Activated CD4-positive, alpha-beta T cell treated with anti-CD3 and anti-CD28 coated beads, Interleukin-2, amount 50 U/mL, for 1 hour (primary cell): Measurements from ENCODE around the gene EBF4.
A peak's percentile ranks its signal among the peaks of the same experiment; 100 is the strongest.

Experiments used
- DNase-seq: peaks from one replicate; pipeline ENCODE4 v3.0.0-alpha.2; 2020

Gene EBF4

GRCh38 chr20:2745936-2746635, 53.5 kb downstream of the EBF4 start:
- DNase-seq, result no peak

DNA sequence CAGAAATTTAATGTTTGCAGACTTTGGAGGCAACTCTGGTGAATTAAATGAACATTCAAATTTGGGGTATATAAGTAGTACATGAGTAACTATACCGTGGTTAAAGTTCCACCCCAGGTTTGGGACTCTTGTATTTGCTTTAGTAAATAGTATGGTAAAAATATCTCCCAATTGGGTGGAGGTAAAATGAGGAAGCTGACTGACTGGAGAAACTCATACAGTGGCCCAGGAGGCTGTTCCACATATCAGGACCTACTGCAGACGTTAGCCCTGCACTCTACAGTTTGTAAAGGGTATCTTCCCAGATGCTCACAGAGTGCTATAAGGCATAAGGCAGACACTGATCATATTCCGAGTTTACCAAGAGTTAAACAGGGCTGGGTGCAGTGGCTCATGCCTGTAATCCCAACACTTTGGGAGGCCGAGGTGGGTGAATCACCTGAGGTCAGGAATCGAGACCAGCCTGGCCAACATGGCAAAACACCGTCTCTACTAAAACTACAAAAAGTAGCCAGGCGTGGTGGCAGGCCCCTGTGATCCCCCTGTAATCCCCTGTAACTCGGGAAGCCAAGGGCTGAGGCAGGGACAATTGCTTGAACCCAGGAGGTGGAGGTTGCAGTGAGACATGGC, 54.2 kb downstream of the EBF4 start:
- DNase-seq, result no peak

GRCh38 chr20:2747676-2748235, 55.2 kb downstream of the EBF4 start:
- DNase-seq, result no peak

DNA sequence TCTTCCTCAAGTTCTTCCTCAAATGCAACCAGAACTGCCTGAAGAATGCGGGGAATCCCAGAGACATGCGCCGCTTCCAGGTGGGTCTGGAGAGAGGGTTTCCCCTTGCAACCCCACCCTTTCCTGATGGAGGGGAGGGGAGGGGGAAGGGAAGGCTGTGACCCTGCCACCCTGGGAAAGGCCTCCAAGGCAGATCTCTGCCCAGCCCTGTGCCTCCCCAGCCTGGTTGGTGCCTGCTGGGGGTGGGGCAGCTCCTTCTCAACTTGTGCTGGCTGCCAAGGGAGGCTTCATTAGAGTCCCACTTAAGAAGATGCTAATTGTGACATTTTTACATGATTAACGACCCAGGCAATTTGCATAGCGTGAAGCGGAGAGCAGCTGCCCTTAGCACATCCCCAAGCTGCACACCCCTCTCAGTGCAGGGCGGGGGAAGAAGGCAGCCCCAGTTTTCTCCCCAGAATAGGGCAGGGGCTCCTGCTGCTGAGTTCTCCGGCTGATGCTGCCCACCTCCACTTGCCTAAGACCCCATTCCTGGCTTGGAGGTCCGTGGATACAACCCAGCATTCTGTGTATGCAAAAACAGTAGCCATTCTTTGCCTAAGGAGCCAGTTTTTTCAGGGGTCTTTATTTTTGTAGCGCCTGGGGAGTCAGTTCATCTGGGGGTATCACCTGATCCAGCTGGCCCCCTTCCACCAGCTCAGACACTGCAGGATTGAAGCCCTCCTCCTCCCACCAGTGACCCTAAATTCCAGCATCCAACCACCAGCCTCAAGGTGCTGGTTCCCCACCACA, 56.2 kb downstream of the EBF4 start:
- no peak for DNase-seq

DNA sequence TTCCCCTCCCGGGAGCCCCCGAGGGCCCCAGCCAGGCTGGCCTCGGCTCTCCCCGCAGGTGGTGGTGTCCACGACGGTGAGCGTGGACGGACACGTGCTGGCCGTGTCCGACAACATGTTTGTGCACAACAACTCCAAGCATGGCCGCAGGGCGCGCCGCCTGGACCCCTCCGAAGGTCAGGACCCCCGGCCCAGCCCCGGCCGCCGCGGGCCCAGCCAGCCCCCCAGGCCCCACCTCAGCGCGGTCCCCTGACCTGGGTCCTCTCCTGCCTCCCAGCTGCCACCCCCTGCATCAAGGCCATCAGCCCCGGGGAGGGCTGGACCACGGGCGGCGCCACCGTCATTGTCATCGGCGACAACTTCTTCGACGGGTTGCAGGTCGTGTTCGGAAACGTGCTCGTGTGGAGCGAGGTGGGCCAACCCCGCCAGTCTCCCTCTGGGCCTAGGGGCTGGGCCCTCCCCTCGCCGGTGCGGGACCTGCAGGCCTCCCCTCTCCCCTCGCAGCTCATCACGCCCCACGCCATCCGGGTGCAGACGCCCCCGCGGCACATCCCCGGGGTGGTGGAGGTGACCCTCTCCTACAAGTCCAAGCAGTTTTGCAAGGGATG, 56.9 kb downstream of the EBF4 start:
- no peak for DNase-seq

- DNase-seq, result no peak
Observed at GRCh38 chr20:2749951-2750490, 57.4 kb downstream of the EBF4 start.

GRCh38 chr20:2750491-2751251, 58.1 kb downstream of the EBF4 start:
- no peak for DNase-seq

- no peak for DNase-seq
Observed at GRCh38 chr20:2751347-2751877, 58.8 kb downstream of the EBF4 start.

DNA sequence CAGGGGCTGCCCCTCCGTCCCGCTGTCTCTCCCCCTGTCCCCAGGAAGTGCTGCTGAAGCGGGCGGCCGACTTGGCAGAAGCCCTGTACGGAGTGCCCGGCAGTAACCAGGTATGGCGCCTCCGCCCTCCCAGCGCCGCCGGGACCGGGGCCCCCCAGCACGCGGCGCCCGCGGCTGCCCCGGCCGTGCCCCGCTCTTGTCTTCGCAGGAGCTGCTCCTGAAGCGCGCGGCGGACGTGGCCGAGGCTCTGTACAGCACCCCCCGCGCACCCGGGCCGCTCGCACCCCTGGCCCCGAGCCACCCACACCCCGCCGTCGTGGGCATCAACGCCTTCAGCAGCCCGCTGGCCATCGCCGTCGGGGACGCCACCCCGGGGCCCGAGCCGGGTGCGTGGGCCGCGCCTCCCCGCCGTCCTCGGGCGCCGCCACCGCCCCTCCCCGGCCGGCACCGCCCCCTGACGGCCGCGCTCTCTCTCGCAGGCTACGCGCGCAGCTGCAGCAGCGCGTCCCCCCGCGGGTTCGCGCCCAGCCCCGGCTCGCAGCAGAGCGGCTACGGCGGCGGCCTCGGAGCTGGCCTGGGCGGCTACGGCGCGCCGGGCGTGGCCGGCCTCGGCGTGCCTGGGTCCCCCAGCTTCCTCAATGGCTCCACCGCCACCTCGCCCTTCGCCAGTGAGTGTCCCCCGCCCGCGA, 59.4 kb downstream of the EBF4 start:
- peak; percentile 61 for DNase-seq

DNA sequence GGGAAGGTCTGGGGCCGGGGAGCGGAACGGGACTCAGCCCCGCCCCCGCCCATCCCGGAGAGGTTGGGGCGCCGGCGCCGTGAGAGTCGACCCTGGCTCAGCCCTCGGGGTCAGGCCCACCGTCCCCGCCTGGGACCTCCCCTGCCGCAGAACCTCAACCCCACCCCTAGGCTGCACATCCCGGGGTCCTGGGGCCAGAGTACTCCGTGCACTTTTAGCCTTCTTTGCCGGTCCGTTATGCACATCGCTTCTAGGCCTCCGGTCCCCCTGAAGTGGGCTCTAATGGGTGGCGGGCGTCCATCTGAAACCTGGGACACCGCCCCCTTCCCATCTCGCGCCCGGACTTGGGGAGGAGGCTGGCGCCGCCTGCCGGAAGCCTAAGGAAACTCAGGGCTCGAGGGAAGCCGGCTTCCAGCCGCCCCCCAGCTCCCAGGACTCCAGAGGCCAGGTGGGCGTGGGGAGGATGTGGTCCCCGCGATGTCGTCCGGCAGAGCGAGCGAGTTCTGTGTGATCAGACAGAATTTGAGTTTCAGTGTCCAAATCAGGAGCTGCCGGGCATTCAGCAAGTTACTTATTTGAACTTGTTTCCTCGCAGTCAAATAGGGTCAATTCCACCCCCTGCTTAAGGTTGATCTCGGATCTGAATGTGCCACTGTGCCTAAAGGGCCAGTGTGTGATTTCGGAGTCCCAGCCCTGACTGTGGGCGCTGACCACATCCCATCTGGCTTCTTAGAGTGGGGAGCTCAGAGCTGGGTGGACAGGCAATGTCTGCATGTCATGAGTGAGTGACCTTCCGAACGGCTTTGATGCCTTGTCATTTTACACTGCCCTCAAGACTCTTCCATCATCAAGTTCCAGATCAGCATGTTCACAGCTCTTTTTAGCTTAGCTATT, 60.2 kb downstream of the EBF4 start:
- DNase-seq, result peak; percentile 44

GRCh38 chr20:2753461-2754040, 61.0 kb downstream of the EBF4 start:
- no peak for DNase-seq

DNA sequence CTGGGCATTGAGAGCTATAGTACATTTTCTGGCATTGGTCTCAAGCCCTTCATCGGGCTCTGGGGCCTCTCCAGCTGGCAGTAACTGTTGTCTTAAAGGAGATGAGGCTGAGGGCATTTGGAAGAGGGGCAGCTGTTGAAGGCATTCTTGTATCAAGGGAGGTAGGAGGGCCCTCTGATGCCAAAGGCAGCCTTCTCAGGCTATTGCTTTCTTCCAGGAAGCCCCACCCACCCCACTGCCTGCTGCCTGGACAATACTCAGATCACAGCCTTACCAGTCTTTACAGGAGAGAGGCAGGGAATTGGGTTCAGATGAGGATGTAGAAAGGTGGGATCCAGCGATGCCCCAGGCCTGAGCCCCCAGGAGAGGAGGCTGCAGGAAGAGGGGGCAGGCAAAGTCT, 61.8 kb downstream of the EBF4 start:
- no peak for DNase-seq

GRCh38 chr20:2755451-2756055, 63.0 kb downstream of the EBF4 start:
- no peak for DNase-seq

- DNase-seq, result no peak
Observed at GRCh38 chr20:2756056-2756611, 63.6 kb downstream of the EBF4 start.

DNA sequence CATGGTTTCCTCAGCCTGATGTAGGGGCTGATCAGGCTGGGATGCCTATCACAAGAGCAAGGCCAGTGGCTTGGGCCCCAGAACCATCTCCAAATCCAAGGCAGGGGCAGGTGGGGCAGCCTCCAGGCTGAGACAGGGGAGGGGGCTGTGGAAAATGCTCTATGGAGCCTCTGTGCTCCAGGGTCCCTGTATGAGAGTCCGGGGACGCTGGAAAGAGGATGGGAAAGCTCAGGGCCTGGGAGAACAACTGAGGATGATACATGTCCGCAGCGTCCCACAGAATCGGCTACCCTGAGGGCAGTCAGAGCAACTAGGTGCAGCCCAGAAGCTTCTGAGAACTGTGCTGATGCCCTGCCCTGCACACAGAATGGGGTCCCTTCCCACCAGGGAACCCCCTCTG, 64.4 kb downstream of the EBF4 start:
- DNase-seq, result no peak

- no peak for DNase-seq
Observed at GRCh38 chr20:2757969-2758368, 65.4 kb downstream of the EBF4 start.

GRCh38 chr20:2759143-2759542, 66.6 kb downstream of the EBF4 start:
- DNase-seq, result no peak

DNA sequence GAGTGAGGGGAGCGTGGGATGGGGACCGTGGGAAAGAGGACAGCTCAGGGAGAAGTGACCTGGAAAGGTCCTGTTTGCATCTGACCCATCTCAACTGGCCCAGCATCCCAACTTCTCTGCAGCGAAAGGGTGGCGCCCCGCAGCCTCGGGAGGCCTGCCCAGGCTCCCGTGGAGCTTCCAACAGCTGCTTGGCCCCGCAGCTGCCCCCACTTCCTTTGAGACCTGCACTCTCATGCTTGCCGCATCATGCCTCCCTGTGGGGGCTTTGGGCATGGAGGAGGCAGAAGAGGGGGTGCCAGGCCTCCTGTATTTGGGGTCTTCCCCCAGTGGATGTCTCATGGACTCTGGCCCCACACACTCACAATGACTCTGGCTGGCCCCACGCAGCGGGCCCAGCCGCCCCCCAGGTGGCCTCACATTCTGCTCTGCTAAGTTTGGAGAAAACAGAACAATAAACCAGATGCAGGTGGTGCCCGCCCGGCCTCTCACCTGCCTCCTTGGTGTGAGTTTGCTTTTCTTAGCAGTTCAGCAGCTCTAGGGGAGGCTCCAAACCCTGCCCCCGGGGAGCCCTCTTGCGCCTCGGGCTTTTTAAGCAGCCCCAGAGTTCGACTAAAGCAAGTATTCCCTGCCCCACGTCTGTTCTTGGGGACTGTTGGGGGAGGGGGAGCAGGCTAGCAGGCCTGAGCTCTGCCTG, 67.2 kb downstream of the EBF4 start:
- DNase-seq, result no peak
